ENCODE data around the gene DPEP1. TPM values are rescaled to one million over a fixed set of nuclear protein-coding genes. Genes with fewer than 3 reads are reported as not detected.

Gene DPEP1
- total RNA-seq, 1 experiment from 2014 or later: 1.7 TPM

DNA sequence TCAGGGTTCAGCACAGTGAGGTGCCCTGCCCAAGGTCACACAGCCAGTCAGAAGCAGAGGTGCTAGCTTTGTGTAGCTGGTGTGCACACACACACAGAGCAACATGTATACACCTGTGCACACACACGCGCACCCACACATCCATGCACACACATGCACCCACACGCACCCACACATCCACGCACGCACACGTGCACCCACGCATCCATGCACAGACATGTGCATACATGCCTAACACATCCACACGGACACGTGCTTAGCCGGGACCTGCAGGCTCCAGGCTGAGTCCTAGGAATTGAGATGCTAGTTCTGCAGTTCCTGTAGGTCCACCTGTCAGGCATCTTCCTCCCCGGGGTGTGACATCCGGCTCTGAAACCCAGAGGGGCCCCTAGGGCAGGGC, 13.0 kb upstream of the DPEP1 start:
- peaks cover 11% of the 10 kb centered on the region; the same call in 1 of the 2 replicates for H3K4me1 ChIP-seq
- no peak overlapping the region for H3K4me3 ChIP-seq
- DNase-seq: no peak
- no peak overlapping the region for H3K27ac ChIP-seq
- H3K27me3 ChIP-seq: no peaks in the 10 kb centered on the region
- no peaks in the 10 kb centered on the region for H3K9me3 ChIP-seq (replicated peaks)
- no peaks in the 10 kb centered on the region for H3K36me3 ChIP-seq

GRCh38 chr16:89600956-89601355, 12.5 kb upstream of the DPEP1 start:
- Histone ChIP-seq H3K27ac (no peak overlapping the region), H3K4me1 (peaks cover 12% of the 10 kb centered on the region), H3K27me3 (no peaks in the 10 kb centered on the region), H3K4me3 (no peak overlapping the region), H3K9me3 (replicated peaks) (no peaks in the 10 kb centered on the region), H3K36me3 (no peaks in the 10 kb centered on the region)
- no peak for DNase-seq

- Histone ChIP-seq H3K4me3 (no peak overlapping the region), H3K27me3 (no peaks in the 10 kb centered on the region), H3K9me3 (replicated peaks) (no peaks in the 10 kb centered on the region), H3K4me1 (peaks cover 14% of the 10 kb centered on the region), H3K27ac (no peak overlapping the region), H3K36me3 (no peaks in the 10 kb centered on the region)
- no peak for DNase-seq
Observed at GRCh38 chr16:89601906-89602272, 11.6 kb upstream of the DPEP1 start.

GRCh38 chr16:89602273-89602951, 11.0 kb upstream of the DPEP1 start:
- H3K4me1 ChIP-seq: peaks cover 14% of the 10 kb centered on the region
- no peaks in the 10 kb centered on the region for H3K36me3 ChIP-seq
- H3K27me3 ChIP-seq: no peaks in the 10 kb centered on the region
- H3K9me3 ChIP-seq (replicated peaks): no peaks in the 10 kb centered on the region
- H3K27ac ChIP-seq: no peak overlapping the region
- DNase-seq: peak; percentile 92 to 94
- peak overlapping the region; percentile 16 for H3K4me3 ChIP-seq

GRCh38 chr16:89602952-89603590, 10.4 kb upstream of the DPEP1 start:
- H3K9me3 ChIP-seq (replicated peaks): no peaks in the 10 kb centered on the region
- peaks cover 14% of the 10 kb centered on the region for H3K4me1 ChIP-seq
- H3K36me3 ChIP-seq: no peaks in the 10 kb centered on the region
- H3K27ac ChIP-seq: no peak overlapping the region
- DNase-seq: no peak
- H3K27me3 ChIP-seq: no peaks in the 10 kb centered on the region
- no peak overlapping the region for H3K4me3 ChIP-seq

DNA sequence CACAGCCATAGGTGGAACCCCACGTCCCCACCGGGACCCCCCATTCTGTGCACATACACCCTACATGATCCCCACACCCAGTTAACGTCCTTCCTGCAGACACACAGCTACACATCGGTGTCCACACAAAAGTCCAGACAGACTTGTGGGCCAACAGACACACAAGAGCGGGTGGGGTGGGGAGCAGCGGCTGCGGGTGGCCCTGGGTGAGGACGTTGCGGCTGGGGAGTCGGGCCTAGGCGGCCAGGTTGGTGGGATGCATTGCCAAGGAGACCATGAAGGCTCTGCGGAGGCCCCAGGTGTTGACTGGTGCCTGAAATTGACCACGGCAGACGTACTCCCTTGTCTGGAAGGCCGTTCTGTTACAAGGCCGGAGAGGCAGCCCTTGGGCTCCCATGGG, 8.7 kb upstream of the DPEP1 start:
- DNase-seq: no peak
- Histone ChIP-seq H3K27ac (no peak overlapping the region), H3K4me1 (peaks cover 17% of the 10 kb centered on the region), H3K27me3 (no peaks in the 10 kb centered on the region), H3K36me3 (no peaks in the 10 kb centered on the region), H3K4me3 (no peak overlapping the region), H3K9me3 (replicated peaks) (no peaks in the 10 kb centered on the region)

GRCh38 chr16:89605186-89605970, 8.1 kb upstream of the DPEP1 start:
- Histone ChIP-seq H3K9me3 (replicated peaks) (no peaks in the 10 kb centered on the region), H3K36me3 (no peaks in the 10 kb centered on the region), H3K27ac (no peak overlapping the region), H3K4me1 (peaks cover 22% of the 10 kb centered on the region), H3K4me3 (no peak overlapping the region), H3K27me3 (no peaks in the 10 kb centered on the region)
- DNase-seq: no peak

DNA sequence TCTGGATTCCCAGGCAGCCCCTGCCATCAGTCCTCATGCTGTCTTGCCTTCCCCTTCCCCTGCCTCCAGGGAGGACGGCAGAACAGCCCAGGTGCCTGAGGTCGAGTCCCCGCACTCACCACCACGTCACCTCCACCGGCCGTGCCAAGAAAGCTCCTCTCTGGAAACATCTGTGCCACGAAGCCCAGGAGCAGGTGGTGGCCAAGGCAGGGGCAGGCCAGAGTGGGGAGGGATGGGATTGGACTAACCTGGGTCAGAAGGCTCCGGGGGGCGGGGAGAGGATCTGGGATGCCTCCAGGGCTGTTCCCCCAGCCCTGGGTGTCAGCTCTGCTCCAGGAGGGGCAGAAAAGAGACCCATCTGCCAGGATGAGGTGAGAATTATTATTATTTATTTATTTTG, 7.4 kb upstream of the DPEP1 start:
- peak; percentile 80 to 89 for DNase-seq
- Histone ChIP-seq H3K4me3 (no peak overlapping the region), H3K4me1 (peaks cover 22% of the 10 kb centered on the region), H3K36me3 (no peaks in the 10 kb centered on the region), H3K9me3 (replicated peaks) (no peaks in the 10 kb centered on the region), H3K27me3 (no peaks in the 10 kb centered on the region), H3K27ac (no peak overlapping the region)

- no peaks in the 10 kb centered on the region for H3K36me3 ChIP-seq
- H3K4me1 ChIP-seq: peaks cover 16% of the 10 kb centered on the region
- no peak for DNase-seq
- H3K4me3 ChIP-seq: no peak overlapping the region
- no peak overlapping the region for H3K27ac ChIP-seq
- no peaks in the 10 kb centered on the region for H3K27me3 ChIP-seq
- H3K9me3 ChIP-seq (replicated peaks): no peaks in the 10 kb centered on the region
Observed at GRCh38 chr16:89607453-89607852, 6.0 kb upstream of the DPEP1 start.

GRCh38 chr16:89607937-89608740, 5.3 kb upstream of the DPEP1 start:
- Histone ChIP-seq H3K27ac (no peak overlapping the region), H3K36me3 (no peaks in the 10 kb centered on the region), H3K27me3 (no peaks in the 10 kb centered on the region), H3K9me3 (replicated peaks) (no peaks in the 10 kb centered on the region), H3K4me1 (peaks cover 14% of the 10 kb centered on the region), H3K4me3 (no peak overlapping the region)
- DNase-seq: no peak

DNA sequence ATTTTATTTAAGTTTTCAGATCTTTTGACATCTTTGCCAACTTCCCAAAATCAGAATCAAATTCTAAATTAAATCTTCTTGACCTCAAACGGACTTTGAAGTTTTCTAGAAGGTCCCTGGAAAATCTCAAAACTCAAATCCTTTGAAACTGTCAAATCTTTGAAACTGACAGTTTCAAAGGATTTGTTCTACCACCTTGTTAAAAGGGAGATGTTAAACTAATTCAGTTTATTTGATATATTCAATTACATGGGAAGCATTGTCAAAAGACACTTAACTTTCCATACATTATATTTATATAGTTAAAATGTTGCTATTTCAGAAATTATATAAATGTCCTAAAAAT, 3.4 kb upstream of the DPEP1 start:
- no peaks in the 10 kb centered on the region for H3K36me3 ChIP-seq
- H3K4me3 ChIP-seq: no peak overlapping the region
- no peak overlapping the region for H3K27ac ChIP-seq
- H3K27me3 ChIP-seq: no peaks in the 10 kb centered on the region
- DNase-seq: no peak
- peaks cover 16% of the 10 kb centered on the region for H3K4me1 ChIP-seq
- no peaks in the 10 kb centered on the region for H3K9me3 ChIP-seq (replicated peaks)

- no peaks in the 10 kb centered on the region for H3K9me3 ChIP-seq (replicated peaks)
Observed at GRCh38 chr16:89612415-89613166, 851 bp upstream of the DPEP1 start.

DNA sequence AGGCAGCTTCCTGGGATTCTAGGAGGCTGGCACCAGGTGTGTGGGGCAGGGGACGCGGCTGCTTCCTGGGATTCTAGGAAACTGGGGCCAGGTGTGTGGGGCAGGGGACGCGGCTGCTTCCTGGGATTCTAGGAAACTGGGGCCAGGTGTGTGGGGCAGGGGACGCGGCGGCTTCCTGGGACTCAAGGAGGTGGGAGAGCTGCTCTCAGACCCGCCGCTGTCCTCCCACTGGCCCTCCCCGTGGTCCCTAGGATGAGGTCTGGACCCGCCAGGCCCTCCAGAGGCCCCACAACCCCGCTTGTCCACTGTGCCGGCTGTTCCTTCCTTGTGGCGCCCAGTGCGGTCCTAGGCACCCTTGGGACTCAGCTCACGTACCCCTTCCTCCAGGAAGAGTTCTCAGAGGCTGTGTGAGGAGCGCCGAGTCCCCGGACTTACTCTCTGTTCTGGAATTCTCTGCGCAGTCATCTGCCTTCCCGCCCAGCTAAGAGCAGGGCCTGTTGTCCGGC, 565 bp downstream of the DPEP1 start:
- Histone ChIP-seq H3K36me3 (no peaks in the 10 kb centered on the region), H3K4me3 (no peak overlapping the region), H3K9me3 (replicated peaks) (no peaks in the 10 kb centered on the region), H3K4me1 (peaks cover 13% of the 10 kb centered on the region), H3K27ac (no peak overlapping the region), H3K27me3 (no peaks in the 10 kb centered on the region)
- DNase-seq: no peak

More at GRCh38 chr16:89612415-89613166, 851 bp upstream of the DPEP1 start:
- Histone ChIP-seq H3K4me3 (no peak overlapping the region), H3K4me1 (peaks cover 13% of the 10 kb centered on the region), H3K27ac (no peak overlapping the region), H3K27me3 (no peaks in the 10 kb centered on the region), H3K36me3 (no peaks in the 10 kb centered on the region)
- no peak for DNase-seq

DNA sequence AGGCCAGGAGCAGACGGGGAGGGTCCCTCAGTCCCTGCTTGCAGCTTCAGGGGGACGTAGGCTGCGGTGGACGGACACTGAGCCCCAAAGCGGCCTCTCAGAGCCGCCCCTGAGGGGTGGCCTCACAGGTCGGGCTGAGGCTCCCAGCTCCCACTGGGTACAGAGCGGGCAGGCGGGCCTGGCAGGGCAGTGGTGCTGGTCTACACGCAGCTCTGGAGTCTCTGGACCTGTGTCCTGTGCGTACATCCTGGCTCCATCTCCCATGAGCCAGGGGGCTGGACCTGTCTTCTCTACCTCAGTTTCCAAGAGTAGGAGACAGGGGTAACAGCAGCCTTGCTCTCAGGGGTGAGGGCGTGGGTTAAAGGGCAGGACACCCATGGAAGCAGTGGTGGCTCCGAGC, 1.7 kb downstream of the DPEP1 start:
- no peak overlapping the region for H3K4me3 ChIP-seq
- no peaks in the 10 kb centered on the region for H3K36me3 ChIP-seq
- H3K27ac ChIP-seq: no peak overlapping the region
- peaks cover 10% of the 10 kb centered on the region for H3K4me1 ChIP-seq
- no peaks in the 10 kb centered on the region for H3K9me3 ChIP-seq (replicated peaks)
- DNase-seq: no peak
- no peaks in the 10 kb centered on the region for H3K27me3 ChIP-seq
